Astrocyte of the spinal cord (primary cell): ENCODE measurements around the gene SPTBN2.
A peak's percentile ranks its signal among the peaks of the same experiment; 100 is the strongest.
"Not testable (repeated sequence)": the region's sequence is repeated elsewhere in the genome, so short reads cannot be mapped to it uniquely, and the experiment has no call there.

ENCODE experiments used
- DNase-seq: peaks from one replicate; pipeline ENCODE4 v3.0.0; 2011; ENCODE audit warnings: low read depth, low spot score
- H3K4me3 ChIP-seq: 2 replicates; pipeline ENCODE4 v1.5.1; 2011; ENCODE audit warnings: low read depth, mild to moderate bottlenecking, low read length, moderate library complexity
- in situ Hi-C: cut with HindIII; loops from 2 replicates; pipeline ENCODE4 v1.10.0; 2017; ENCODE audit warnings: low sequenced_read_pairs
- TF ChIP-seq, protein P1 (sequence below): IDR thresholded peaks from 2 replicates; pipeline ENCODE4 v1.5.1; 2012; ENCODE audit warnings: low read depth, mild to moderate bottlenecking, low read length, inconsistent platforms

SPTBN2 gene

DNA sequence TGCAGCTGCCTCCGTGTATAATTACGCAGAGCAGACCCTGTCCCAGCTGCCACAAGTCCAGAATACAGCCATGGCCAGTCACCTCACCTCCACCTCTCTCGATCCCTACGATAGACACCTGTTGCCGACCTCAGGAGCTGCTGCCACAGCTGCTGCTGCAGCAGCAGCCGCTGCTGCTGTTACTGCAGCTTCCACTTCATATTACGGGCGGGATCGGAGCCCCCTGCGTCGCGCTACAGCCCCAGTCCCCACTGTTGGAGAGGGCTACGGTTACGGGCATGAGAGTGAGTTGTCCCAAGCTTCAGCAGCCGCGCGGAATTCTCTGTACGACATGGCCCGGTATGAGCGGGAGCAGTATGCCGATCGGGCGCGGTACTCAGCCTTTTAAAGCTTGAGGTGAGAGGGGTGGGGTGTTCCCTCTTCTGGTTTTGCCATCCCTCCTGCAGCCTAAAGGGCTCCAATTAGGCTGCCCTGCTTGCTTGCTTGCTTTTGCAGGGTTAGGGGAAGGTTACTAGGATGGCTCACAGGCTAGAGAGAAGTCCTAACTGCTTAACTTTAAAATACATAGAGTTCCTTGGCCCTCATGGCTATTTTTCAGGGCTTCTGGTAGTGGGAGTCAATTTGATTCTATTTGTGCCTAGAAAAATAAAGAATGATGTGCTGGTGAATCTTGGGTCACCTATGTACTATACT lies 85.1 kb downstream of the SPTBN2 start:
- DNase-seq: no peak
- in situ Hi-C loops: no loop called here
- no peak overlapping the region for H3K4me3 ChIP-seq
- TF ChIP-seq, protein P1, sequence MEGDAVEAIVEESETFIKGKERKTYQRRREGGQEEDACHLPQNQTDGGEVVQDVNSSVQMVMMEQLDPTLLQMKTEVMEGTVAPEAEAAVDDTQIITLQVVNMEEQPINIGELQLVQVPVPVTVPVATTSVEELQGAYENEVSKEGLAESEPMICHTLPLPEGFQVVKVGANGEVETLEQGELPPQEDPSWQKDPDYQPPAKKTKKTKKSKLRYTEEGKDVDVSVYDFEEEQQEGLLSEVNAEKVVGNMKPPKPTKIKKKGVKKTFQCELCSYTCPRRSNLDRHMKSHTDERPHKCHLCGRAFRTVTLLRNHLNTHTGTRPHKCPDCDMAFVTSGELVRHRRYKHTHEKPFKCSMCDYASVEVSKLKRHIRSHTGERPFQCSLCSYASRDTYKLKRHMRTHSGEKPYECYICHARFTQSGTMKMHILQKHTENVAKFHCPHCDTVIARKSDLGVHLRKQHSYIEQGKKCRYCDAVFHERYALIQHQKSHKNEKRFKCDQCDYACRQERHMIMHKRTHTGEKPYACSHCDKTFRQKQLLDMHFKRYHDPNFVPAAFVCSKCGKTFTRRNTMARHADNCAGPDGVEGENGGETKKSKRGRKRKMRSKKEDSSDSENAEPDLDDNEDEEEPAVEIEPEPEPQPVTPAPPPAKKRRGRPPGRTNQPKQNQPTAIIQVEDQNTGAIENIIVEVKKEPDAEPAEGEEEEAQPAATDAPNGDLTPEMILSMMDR: no peak

DNA sequence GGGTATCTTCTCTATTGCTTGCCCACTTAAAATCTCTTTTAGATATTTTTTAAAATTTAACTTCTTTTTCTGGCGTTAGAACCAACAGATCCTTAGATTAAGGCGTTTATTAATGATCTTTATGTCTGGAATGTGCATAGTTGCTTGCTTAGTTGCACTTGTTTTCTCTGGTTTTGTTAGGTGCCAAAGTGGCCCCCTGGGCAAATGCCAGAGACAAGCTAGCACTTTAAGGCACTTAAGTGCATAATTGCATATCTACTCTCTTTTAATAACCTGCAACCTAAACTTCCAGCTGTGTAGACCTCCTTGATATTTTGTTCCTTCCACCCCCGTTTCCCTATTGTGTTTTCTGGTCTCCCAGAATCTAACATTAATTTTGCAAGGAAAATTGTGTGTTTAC lies 87.2 kb downstream of the SPTBN2 start:
- in situ Hi-C loops: no loop called here
- no peak for DNase-seq
- TF ChIP-seq, protein P1: no peak
- peak overlapping the region; percentile 87 for H3K4me3 ChIP-seq

DNA sequence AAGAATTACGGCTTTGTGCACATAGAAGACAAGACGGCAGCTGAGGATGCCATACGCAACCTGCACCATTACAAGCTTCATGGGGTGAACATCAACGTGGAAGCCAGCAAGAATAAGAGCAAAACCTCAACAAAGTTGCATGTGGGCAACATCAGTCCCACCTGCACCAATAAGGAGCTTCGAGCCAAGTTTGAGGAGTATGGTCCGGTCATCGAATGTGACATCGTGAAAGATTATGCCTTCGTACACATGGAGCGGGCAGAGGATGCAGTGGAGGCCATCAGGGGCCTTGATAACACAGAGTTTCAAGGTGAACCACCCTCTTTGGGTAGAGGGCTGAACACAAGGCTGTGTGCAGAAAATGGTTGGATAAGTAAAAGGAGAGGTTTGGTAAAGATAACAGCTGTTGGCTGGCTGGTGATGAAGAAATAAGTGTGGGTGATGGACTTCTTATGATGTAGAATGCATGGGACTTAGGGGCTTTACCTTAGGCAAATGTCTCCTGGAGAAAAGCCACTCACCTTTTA lies 89.1 kb downstream of the SPTBN2 start:
- in situ Hi-C loops, DNase-seq: not testable (repeated sequence)
- H3K4me3 ChIP-seq: peak overlapping the region; percentile 87

DNA sequence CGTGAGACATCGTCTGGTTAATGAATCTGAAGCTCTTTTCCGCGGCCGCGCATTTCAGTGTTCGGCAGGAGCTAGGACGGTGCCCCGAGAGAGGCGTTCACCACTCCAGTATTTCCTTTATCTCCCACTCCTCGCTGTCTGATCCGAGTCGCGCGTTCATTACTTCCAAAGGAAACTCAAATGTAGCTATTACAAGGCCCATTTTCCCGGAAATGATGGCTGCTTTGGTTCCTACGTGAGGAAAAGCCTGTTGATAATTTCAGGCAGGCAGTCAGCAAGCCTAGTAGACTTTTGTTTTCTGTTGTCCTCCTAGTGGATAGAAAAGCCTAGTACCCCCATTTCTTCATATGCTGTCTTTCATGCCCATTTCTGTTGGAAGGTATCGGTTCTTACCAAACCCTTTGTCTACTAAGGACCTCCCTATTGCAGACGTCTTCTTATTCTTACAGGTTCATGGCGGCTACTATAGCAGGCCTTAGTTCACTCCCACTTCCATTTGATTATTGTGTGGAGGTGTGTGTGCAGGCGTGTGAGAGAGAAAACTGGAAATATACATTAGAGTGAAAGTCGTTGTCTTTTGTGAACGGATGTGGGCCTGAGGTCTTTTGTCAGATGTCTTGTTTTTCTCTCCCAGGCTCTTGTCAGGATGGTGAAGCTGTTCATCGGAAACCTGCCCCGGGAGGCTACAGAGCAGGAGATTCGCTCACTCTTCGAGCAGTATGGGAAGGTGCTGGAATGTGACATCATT lies 89.8 kb downstream of the SPTBN2 start:
- TF ChIP-seq, protein P1: peak; percentile 12
- in situ Hi-C loops: no loop called here
- H3K4me3 ChIP-seq: peak overlapping the region; percentile 87
- DNase-seq: peak; percentile 49

DNA sequence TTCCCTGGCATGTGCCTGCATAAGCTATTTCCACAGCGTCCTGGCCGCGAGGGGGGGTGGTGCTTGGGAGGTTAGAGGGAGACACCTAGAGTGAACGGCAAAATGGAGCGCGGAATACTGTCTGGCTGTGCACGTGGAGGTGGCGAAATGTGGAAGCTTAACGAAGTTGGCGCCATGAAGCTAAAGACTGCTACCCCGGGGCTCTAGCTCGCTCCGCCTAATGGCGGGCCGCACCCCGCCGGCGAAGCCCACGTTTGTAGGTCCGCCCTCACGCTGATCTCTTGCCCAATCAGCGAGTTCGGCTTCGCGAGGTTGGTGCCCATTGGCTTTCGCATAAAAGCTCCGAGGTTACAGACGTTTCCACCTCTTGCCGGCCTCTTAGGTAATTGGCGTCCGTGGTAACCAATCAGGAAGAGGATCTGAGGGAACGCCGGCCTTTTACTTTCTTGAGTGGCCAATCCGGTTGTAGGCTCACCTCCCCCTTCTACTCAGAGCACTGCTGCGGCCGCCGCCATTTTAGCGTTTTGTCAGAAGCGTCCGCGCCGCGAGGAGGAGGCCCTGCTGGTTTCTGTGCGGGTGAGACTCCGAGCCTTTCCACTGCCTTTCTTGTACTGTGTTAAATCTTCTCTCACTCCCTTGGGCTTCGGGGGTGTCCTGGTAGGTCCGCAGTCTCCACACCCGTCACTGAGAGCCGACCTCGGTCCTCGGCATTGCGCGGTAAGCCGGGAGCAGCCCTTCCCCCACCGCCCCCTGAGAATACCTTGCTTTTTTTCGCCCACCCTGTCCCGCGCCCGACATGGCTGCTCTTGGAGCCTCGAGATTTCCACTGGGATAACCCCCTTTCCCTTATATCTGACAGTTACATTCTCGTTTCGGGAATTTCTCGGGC lies 90.6 kb downstream of the SPTBN2 start, which contains the start of gene RBM4:
Gene RBM4, plus strand, starts transcription at position 527 of the 889 bp plus-strand sequence. CDS start 1,009 bp downstream, outside the sequence.
- in situ Hi-C loops: no loop called here
- peak within 1 kb of the TSS; percentile 87 for H3K4me3 ChIP-seq
- DNase-seq: peak; percentile 100
- TF ChIP-seq, protein P1: no peak

DNA sequence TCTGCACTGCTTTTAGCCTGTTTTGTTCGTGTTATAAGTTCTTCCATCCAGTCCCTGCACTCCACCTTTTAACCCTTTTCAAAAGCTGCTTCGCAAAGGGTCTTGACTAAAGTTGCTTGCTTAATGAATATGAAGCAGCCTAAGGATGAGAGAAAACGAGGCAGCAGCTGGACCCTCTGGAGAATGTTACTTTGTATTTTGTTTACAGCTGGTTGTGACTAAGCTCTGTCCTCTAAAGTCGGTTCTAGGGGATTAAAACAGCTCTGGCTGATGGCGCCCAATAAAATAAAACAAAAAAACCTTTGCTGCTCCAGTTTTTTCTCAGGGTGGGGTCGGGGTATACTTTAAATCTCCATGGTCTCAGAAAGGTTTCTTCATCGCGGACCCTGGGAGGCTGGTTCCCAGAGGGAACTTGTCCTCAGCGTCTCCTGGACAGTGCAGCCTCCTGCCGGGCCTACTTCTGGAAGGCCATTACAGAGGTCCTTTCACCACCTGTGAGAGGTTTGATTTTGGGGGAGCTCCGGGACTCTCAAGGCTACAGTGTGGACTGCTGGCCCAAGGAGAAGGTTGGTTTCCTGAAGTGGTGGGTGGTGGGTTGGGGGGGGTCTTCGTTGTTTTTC lies 91.3 kb downstream of the SPTBN2 start:
- no peak for DNase-seq
- peak overlapping the region; percentile 28 for H3K4me3 ChIP-seq
- in situ Hi-C loops: no loop called here
- TF ChIP-seq, protein P1: no peak
